ENCODE measurements around the gene PHF24.

GRCh38 chr9:34929506-34930102 lies 28.5 kb upstream of the PHF24 start:
- TF ChIP-seq CTCF (IDR thresholded peaks at IDR 0.05): no peak
- TF ChIP-seq POLR2A (IDR thresholded peaks at IDR 0.05): no peak

Measured in lower leg skin (tissue), 3 donors.